ENCODE measurements around the gene EPHA10. TPM values are rescaled to one million over a fixed set of nuclear protein-coding genes. Genes with fewer than 3 reads are reported as not detected.
A peak's percentile ranks its signal among the peaks of the same experiment; 100 is the strongest.

EPHA10 gene
- total RNA-seq, 4 donors from 2014 or later, result 0.12 TPM; not detected in 3

DNA sequence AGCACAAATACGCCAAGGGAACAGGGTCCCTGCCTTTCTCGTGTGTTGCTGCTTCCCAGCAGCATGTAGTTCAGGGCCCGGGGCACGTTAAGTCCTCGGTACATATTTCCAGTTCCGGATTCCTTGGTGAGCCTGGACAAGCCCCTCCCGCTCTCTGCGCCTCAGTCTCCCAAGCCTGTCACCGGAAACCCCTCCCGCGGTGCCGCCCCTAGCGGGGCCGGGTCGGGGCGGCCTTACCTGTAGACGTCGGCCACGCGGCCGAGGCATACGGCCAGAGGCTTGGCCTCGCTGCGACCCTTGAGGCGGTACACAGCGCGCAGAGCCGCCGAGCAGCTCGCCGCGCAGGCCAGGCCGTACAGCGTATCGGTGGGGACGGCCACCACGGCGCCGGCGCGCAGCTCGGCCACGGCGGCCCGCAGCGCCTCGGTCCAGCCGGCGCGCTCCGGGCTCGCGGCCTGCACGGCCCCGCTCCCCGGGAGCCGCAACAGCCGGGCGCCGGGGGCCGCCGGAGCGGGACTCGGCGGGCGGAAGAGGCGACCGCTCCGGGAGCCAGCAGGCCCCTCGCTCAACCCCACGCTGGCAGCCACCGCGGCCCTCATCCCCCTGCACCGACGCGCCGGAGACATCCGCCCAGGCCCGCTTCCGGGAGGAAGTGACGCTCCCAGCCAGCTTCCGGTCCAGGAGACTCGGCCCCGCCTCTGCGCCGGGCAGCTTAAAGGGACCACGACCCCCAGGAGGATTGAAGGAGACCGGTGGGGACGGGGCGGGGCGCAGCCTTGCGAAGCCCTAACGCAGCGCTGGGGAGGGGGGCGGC is 42.8 kb upstream of the EPHA10 start, which contains the start of the genes C1orf122 and YRDC:
Gene C1orf122 (plus strand): TSS at position 236 of the 814 bp plus-strand sequence. CDS start 615 bp downstream, outside the sequence.
Gene YRDC (minus strand): TSS at position 654 of the 814 bp plus-strand sequence. CDS start 28 bp downstream, at position 626.
- ATAC-seq (ENCODE audit: low FRiP score) (peak; percentile 95), DNase-seq (ENCODE audit: low spot score) (peak; percentile 83)

GRCh38 chr1:37807220-37807554 is 42.3 kb upstream of the EPHA10 start:
- TF ChIP-seq, protein P1, sequence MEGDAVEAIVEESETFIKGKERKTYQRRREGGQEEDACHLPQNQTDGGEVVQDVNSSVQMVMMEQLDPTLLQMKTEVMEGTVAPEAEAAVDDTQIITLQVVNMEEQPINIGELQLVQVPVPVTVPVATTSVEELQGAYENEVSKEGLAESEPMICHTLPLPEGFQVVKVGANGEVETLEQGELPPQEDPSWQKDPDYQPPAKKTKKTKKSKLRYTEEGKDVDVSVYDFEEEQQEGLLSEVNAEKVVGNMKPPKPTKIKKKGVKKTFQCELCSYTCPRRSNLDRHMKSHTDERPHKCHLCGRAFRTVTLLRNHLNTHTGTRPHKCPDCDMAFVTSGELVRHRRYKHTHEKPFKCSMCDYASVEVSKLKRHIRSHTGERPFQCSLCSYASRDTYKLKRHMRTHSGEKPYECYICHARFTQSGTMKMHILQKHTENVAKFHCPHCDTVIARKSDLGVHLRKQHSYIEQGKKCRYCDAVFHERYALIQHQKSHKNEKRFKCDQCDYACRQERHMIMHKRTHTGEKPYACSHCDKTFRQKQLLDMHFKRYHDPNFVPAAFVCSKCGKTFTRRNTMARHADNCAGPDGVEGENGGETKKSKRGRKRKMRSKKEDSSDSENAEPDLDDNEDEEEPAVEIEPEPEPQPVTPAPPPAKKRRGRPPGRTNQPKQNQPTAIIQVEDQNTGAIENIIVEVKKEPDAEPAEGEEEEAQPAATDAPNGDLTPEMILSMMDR (IDR thresholded peaks at IDR 0.05), result no peak
- DNase-seq (ENCODE audit: low spot score) (no peak), ATAC-seq (ENCODE audit: low FRiP score) (no peak)

More for the DNA sequence above, 42.8 kb upstream of the EPHA10 start, which contains the start of the genes C1orf122 and YRDC:
- TF ChIP-seq, protein P1 (IDR thresholded peaks at IDR 0.05), result no peak

- TF ChIP-seq, protein P1 (IDR thresholded peaks at IDR 0.05), result no peak
- ATAC-seq (ENCODE audit: low FRiP score) (no peak), DNase-seq (ENCODE audit: low spot score) (no peak)
Observed at GRCh38 chr1:37802439-37802838, 37.5 kb upstream of the EPHA10 start.

DNA sequence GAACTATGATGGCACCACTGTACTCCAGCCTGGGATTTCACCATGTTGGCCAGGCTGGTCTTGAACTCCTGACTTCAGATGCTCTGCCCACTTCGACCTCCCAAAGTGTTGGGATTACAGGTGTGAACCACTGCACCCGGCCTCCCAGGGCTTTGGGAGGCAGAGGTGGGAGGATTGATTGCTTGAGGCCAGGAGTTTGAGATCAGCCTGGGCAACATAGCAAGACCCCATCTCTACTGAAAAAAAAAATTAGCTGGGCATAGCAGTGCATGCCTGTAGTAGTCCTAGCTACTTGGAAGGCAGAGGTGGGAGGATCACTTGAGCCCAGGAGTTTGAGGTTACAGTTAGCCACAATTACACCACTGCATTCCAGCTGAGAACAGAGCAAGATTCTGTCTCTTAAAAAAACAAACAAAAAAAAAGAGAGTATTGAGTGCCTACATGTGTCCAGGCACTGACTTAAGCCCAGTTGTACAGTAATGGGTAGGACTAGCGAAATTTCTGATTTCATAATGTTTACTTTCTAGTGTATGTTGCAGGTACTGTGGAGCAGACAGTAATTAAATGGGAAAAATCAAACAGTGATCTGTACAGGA is 32.9 kb upstream of the EPHA10 start:
- ATAC-seq (ENCODE audit: low FRiP score), result no peak
- TF ChIP-seq, protein P1 (IDR thresholded peaks at IDR 0.05), result no peak
- no peak for DNase-seq (ENCODE audit: low spot score)

DNA sequence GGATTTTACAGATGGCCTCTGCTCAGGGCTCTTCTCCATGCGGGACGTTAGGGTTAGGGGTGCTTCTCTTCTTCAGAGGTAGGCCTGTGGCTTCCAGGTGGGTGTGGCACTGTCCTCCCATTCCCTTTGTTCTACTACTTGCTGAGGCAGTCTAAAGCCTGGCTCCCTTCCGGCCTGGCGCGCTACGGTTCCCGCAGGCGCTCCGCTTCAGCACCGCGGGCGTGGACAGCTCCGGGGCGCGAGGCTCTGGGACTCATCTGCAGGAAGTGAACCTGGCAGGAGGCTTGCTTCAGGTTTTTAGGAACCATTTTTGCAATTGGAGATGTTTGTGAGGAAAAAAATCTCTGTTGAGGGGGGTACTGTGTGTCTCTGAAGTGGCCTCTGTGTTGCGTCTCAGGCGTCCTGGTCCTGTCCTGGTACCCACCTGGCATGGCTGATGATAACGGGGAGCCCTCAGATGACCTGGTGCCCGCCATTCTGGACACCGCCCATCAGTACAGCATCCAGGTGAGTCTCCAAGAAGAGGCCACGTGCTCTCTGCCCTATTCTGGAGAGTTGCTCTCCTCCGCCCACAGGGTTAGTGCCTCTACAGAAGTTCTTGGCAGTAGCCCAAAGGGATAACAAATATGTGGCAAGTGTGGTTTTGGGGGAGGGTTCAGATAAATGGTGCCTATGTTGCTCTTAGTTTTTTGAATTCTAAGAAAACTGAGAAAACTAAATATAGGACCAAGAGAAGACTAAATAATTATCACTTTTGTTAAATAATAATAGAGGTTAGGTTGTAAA is 30.6 kb upstream of the EPHA10 start:
- DNase-seq (ENCODE audit: low spot score) (no peak), ATAC-seq (ENCODE audit: low FRiP score) (no peak)
- TF ChIP-seq, protein P1 (IDR thresholded peaks at IDR 0.05), result no peak

DNA sequence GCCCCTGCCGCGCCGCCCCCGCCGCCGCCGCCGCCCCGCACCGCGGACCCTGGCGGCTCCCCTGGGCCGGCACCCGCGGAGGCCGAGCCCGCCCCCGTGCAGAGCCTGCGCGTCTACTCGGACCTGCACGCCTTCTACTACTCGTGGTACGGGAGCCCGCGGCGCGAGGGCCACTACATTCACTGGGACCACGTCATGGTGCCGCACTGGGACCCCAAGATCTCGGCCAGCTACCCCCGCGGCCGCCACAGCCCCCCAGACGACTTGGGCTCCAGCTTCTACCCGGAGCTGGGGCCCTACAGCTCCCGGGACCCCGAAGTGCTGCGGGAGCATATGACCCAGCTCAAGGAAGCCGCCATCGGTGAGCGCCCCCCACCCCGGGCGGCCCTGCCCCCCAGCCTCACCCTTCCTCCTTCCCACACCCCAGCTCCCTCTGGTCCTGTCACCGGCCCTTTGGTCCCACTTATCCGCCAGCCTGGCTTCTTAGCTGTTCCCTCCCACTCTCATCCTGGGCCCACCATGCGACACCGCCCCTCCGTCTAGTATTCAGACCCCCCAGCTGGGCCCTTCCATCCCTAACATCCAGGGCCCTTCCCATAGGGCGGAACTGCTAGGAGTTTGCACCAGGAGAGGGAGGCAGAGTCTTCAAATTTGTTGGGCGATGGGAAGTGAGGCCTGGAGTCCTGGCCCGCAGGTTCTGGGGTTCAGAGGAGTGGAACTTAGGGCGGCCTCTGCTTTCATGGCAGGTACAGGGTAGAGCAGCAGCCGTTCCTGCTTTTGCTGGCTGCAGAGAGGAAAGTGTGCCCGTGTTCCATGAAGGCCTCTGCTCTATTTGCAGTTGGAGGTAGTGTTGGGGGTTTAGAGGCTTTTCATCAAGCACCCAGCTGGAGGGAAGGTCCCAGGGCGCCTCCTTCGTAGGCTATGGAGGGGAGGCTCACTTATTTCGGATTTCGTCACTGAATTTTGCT is 29.7 kb upstream of the EPHA10 start:
- TF ChIP-seq, protein P1 (IDR thresholded peaks at IDR 0.05), result no peak
- ATAC-seq (ENCODE audit: low FRiP score) (peak; percentile 17), DNase-seq (ENCODE audit: low spot score) (no peak)
